Measurements from ENCODE around the gene BMPR1B.

BMPR1B gene

GRCh38 chr4:94721310-94721709 lies 36.4 kb upstream of the BMPR1B start:
- Histone ChIP-seq H4K8ac (ENCODE audit: low read depth, low read length) (no peak overlapping the region), H3K79me2 (ENCODE audit: control insufficient read depth, insufficient read depth, low read length, poor library complexity) (no peaks in the 10 kb centered on the region), H2AK5ac (ENCODE audit: low read length) (no peak overlapping the region), H3K9me3 (ENCODE audit: insufficient read depth, low read depth, low read length) (no peaks in the 10 kb centered on the region), H3K4me3 (ENCODE audit: low read depth, low read length) (no peak overlapping the region), H2BK12ac (ENCODE audit: low read length) (no peak overlapping the region), H3K23ac (ENCODE audit: low read length) (no peak overlapping the region), H3K4ac (ENCODE audit: low read depth, low read length) (no peak overlapping the region), H3K9ac (ENCODE audit: low read length) (no peak overlapping the region), H4K91ac (ENCODE audit: low read depth, low read length) (no peak overlapping the region), H3K14ac (ENCODE audit: low read length) (no peak overlapping the region), H2AFZ (ENCODE audit: insufficient read depth, low read length, poor library complexity) (no peak overlapping the region), H3K79me1 (ENCODE audit: low read length) (no peaks in the 10 kb centered on the region), H2BK120ac (ENCODE audit: insufficient read depth, low read length, poor library complexity) (no peak overlapping the region), H4K12ac (ENCODE audit: low read depth, low read length) (no peak overlapping the region), H3K18ac (ENCODE audit: low read length) (no peak overlapping the region), H3K4me2 (ENCODE audit: low read length) (no peak overlapping the region), H2BK5ac (ENCODE audit: low read depth, low read length, poor library complexity) (no peak overlapping the region), H3K27me3 (ENCODE audit: insufficient read depth, low read length) (no peaks in the 10 kb centered on the region), H3K36me3 (ENCODE audit: control insufficient read depth in 1 of 2, insufficient read depth in 2 of 2, low read length in 2 of 2) (no peaks in the 10 kb centered on the region), H3K27ac (ENCODE audit: low read depth, low read length) (no peak overlapping the region), H3K4me1 (ENCODE audit: control insufficient read depth in 1 of 2, insufficient read depth in 2 of 2, low read length in 2 of 2) (no peaks in the 10 kb centered on the region)
- no CpG with 5 or more reads among the region's 2 CpGs for WGBS (ENCODE audit: extremely low coverage, insufficient coverage, insufficient read length)
- no peak for DNase-seq

DNA sequence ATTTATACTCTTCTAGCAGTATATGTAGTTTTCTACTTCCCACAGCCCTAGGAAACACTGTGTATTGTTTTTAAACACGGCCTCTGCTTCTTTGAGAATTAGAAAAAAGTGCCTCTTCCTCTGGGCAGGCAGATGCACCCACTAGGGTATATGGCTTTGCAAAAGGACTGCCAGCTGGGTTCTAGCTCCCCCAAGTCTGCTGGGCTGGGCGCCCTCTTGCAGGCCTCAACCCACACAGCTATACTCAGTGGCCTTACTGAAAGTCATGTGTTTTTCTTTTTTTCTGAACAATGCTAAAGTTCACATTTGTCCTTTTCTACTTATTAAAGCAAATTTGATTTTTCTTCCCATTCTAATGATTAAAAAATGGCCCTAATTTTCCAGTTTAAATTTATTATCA lies 35.5 kb upstream of the BMPR1B start:
- Histone ChIP-seq H3K4me1 (ENCODE audit: control insufficient read depth in 1 of 2, insufficient read depth in 2 of 2, low read length in 2 of 2) (no peaks in the 10 kb centered on the region), H3K18ac (ENCODE audit: low read length) (no peak overlapping the region), H3K23ac (ENCODE audit: low read length) (no peak overlapping the region), H3K36me3 (ENCODE audit: control insufficient read depth in 1 of 2, insufficient read depth in 2 of 2, low read length in 2 of 2) (no peaks in the 10 kb centered on the region), H3K4me3 (ENCODE audit: low read depth, low read length) (no peak overlapping the region), H3K79me2 (ENCODE audit: control insufficient read depth, insufficient read depth, low read length, poor library complexity) (no peaks in the 10 kb centered on the region), H2AK5ac (ENCODE audit: low read length) (no peak overlapping the region), H2BK5ac (ENCODE audit: low read depth, low read length, poor library complexity) (no peak overlapping the region), H3K4ac (ENCODE audit: low read depth, low read length) (no peak overlapping the region), H4K8ac (ENCODE audit: low read depth, low read length) (no peak overlapping the region), H3K4me2 (ENCODE audit: low read length) (no peak overlapping the region), H3K9ac (ENCODE audit: low read length) (no peak overlapping the region), H3K27me3 (ENCODE audit: insufficient read depth, low read length) (no peaks in the 10 kb centered on the region), H3K9me3 (ENCODE audit: insufficient read depth, low read depth, low read length) (no peaks in the 10 kb centered on the region), H2BK12ac (ENCODE audit: low read length) (no peak overlapping the region), H3K27ac (ENCODE audit: low read depth, low read length) (no peak overlapping the region), H4K12ac (ENCODE audit: low read depth, low read length) (no peak overlapping the region), H3K79me1 (ENCODE audit: low read length) (no peaks in the 10 kb centered on the region), H2AFZ (ENCODE audit: insufficient read depth, low read length, poor library complexity) (no peak overlapping the region), H2BK120ac (ENCODE audit: insufficient read depth, low read length, poor library complexity) (no peak overlapping the region), H4K91ac (ENCODE audit: low read depth, low read length) (no peak overlapping the region), H3K14ac (ENCODE audit: low read length) (no peak overlapping the region)
- DNase-seq: no peak
- no CpG with 5 or more reads among the region's 2 CpGs for WGBS (ENCODE audit: extremely low coverage, insufficient coverage, insufficient read length)

DNA sequence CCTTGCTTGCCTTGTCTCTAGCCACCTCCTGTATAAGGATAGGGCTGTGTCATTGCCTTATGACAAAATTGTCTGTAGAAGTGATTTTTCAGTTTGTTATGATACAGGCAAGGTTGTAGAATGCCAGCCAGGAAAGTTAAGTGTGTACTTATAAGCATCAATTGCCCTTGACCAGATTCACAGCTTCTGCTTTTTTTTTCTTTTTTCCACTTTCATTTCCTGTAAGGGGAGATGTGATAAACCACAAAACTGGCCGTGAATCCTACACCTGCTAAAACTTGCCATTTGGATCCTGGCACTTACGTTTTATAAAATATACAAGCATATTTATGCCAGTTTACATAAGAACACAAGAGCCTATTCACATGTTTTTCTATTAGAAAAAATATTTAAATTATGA lies 35.0 kb upstream of the BMPR1B start:
- H3K9ac ChIP-seq (ENCODE audit: low read length): no peak overlapping the region
- no peak overlapping the region for H3K23ac ChIP-seq (ENCODE audit: low read length)
- H4K12ac ChIP-seq (ENCODE audit: low read depth, low read length): no peak overlapping the region
- no peaks in the 10 kb centered on the region for H3K9me3 ChIP-seq (ENCODE audit: insufficient read depth, low read depth, low read length)
- H3K79me2 ChIP-seq (ENCODE audit: control insufficient read depth, insufficient read depth, low read length, poor library complexity): no peaks in the 10 kb centered on the region
- no peak overlapping the region for H2BK120ac ChIP-seq (ENCODE audit: insufficient read depth, low read length, poor library complexity)
- no peak for DNase-seq
- no peaks in the 10 kb centered on the region for H3K79me1 ChIP-seq (ENCODE audit: low read length)
- no peak overlapping the region for H4K91ac ChIP-seq (ENCODE audit: low read depth, low read length)
- no peak overlapping the region for H3K18ac ChIP-seq (ENCODE audit: low read length)
- no peak overlapping the region for H2BK5ac ChIP-seq (ENCODE audit: low read depth, low read length, poor library complexity)
- no peak overlapping the region for H3K4me2 ChIP-seq (ENCODE audit: low read length)
- H3K4me3 ChIP-seq (ENCODE audit: low read depth, low read length): no peak overlapping the region
- H4K8ac ChIP-seq (ENCODE audit: low read depth, low read length): no peak overlapping the region
- H3K36me3 ChIP-seq (ENCODE audit: control insufficient read depth in 1 of 2, insufficient read depth in 2 of 2, low read length in 2 of 2): no peaks in the 10 kb centered on the region
- no peak overlapping the region for H2AFZ ChIP-seq (ENCODE audit: insufficient read depth, low read length, poor library complexity)
- H3K27me3 ChIP-seq (ENCODE audit: insufficient read depth, low read length): no peaks in the 10 kb centered on the region
- WGBS (ENCODE audit: extremely low coverage, insufficient coverage, insufficient read length): no CpG with 5 or more reads among the region's 2 CpGs
- H3K4ac ChIP-seq (ENCODE audit: low read depth, low read length): no peak overlapping the region
- no peak overlapping the region for H3K27ac ChIP-seq (ENCODE audit: low read depth, low read length)
- no peak overlapping the region for H2AK5ac ChIP-seq (ENCODE audit: low read length)
- H3K4me1 ChIP-seq (ENCODE audit: control insufficient read depth in 1 of 2, insufficient read depth in 2 of 2, low read length in 2 of 2): no peaks in the 10 kb centered on the region
- H3K14ac ChIP-seq (ENCODE audit: low read length): no peak overlapping the region
- H2BK12ac ChIP-seq (ENCODE audit: low read length): no peak overlapping the region

- Histone ChIP-seq H3K14ac (ENCODE audit: low read length) (no peak overlapping the region), H3K9me3 (ENCODE audit: insufficient read depth, low read depth, low read length) (no peaks in the 10 kb centered on the region), H3K36me3 (ENCODE audit: control insufficient read depth in 1 of 2, insufficient read depth in 2 of 2, low read length in 2 of 2) (no peaks in the 10 kb centered on the region), H2BK5ac (ENCODE audit: low read depth, low read length, poor library complexity) (no peak overlapping the region), H3K4me2 (ENCODE audit: low read length) (no peak overlapping the region), H2AFZ (ENCODE audit: insufficient read depth, low read length, poor library complexity) (no peak overlapping the region), H4K8ac (ENCODE audit: low read depth, low read length) (no peak overlapping the region), H3K4me3 (ENCODE audit: low read depth, low read length) (no peak overlapping the region), H4K12ac (ENCODE audit: low read depth, low read length) (no peak overlapping the region), H3K18ac (ENCODE audit: low read length) (no peak overlapping the region), H3K79me1 (ENCODE audit: low read length) (no peaks in the 10 kb centered on the region), H3K4me1 (ENCODE audit: control insufficient read depth in 1 of 2, insufficient read depth in 2 of 2, low read length in 2 of 2) (no peaks in the 10 kb centered on the region), H3K4ac (ENCODE audit: low read depth, low read length) (no peak overlapping the region), H4K91ac (ENCODE audit: low read depth, low read length) (no peak overlapping the region), H3K27ac (ENCODE audit: low read depth, low read length) (no peak overlapping the region), H3K23ac (ENCODE audit: low read length) (no peak overlapping the region), H3K9ac (ENCODE audit: low read length) (no peak overlapping the region), H3K27me3 (ENCODE audit: insufficient read depth, low read length) (no peaks in the 10 kb centered on the region), H2BK120ac (ENCODE audit: insufficient read depth, low read length, poor library complexity) (no peak overlapping the region), H2BK12ac (ENCODE audit: low read length) (no peak overlapping the region), H2AK5ac (ENCODE audit: low read length) (no peak overlapping the region), H3K79me2 (ENCODE audit: control insufficient read depth, insufficient read depth, low read length, poor library complexity) (no peaks in the 10 kb centered on the region)
- no peak for DNase-seq
- WGBS (ENCODE audit: extremely low coverage, insufficient coverage, insufficient read length): no CpG with 5 or more reads among the region's 3 CpGs
Measured at GRCh38 chr4:94724016-94724790, 33.6 kb upstream of the BMPR1B start.

Measured in trophoblast cell (in vitro differentiated cells and primary cell).